ENCODE results near the gene HTRA1.

Gene HTRA1

GRCh38 chr10:122461367-122461728 is at the start of gene HTRA1:
Gene HTRA1, plus strand, starts transcription at chr10:122461553. Its CDS starts 100 bp downstream, at chr10:122461653.
- DNase-seq (ENCODE audit: low read depth in 2 of 2, low spot score in 1 of 2) = no peak

DNA sequence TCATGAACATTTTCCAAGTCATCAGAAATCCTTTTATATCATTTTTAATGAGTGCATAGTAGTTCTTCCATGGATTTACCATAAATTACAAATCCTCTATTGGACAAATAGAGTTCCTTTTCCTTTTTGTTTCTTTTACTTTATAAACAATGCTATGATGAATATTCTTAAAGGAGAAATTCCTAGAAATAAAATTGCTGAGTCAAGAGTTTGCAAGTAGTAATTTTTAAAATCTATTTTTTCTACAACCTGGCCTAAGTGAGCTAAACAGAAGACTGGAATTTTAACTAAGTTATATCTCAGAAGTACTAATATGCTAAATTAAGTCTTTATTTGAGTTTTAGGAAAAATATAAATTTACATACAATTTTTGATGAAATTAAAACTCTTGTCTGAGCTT is 48.0 kb upstream of the HTRA1 start:
- DNase-seq (ENCODE audit: low read depth in 2 of 2, low spot score in 1 of 2) = no peak

- no peak for DNase-seq (ENCODE audit: low read depth in 2 of 2, low spot score in 1 of 2)
Measured at GRCh38 chr10:122417667-122418066, 43.7 kb upstream of the HTRA1 start.

DNA sequence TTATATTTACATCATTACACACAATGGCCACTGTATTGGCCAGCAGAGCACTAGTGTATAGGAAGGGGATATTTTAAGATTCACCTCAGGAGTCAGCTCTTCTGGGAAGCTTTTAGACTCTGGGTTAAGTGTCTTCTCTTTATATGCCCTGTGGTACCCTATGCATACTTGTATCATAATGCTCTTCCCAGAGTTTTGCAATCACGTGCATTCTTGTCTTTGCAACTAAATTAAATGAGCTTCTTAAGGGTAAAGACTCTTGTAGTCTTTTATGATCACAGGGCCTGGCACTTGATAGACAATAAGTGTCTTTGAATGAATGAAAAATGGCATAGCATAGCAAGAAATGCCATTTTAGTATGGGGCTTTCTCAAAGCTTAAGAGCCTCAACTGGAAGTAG is 42.3 kb upstream of the HTRA1 start:
- DNase-seq (ENCODE audit: low read depth in 2 of 2, low spot score in 1 of 2) = no peak

GRCh38 chr10:122419876-122420623 is 41.3 kb upstream of the HTRA1 start:
- DNase-seq (ENCODE audit: low read depth in 2 of 2, low spot score in 1 of 2) = no peak

GRCh38 chr10:122420624-122421007 is 40.7 kb upstream of the HTRA1 start:
- no peak for DNase-seq (ENCODE audit: low read depth in 2 of 2, low spot score in 1 of 2)

- no peak for DNase-seq (ENCODE audit: low read depth in 2 of 2, low spot score in 1 of 2)
Measured at GRCh38 chr10:122421054-122421625, 40.2 kb upstream of the HTRA1 start.

DNA sequence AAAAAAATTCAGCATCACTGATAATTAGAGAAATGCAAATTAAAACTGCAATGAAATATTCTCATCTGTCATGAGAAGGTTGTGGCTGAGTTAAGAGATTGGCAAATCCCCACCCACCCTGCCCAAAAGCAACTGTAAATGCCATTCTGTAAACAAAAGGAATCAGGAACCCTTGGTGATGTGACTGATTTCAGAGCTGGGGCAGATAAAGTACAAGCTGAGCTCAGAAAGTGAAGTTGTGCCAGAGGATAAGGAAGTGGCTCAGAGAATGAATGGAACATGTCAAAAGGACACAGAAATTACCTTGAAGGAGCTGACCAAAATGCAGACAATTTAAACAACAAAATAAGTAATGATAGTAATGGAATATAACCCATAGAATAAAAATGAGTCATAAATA is 39.6 kb upstream of the HTRA1 start:
- DNase-seq (ENCODE audit: low read depth in 2 of 2, low spot score in 1 of 2) = no peak

DNA sequence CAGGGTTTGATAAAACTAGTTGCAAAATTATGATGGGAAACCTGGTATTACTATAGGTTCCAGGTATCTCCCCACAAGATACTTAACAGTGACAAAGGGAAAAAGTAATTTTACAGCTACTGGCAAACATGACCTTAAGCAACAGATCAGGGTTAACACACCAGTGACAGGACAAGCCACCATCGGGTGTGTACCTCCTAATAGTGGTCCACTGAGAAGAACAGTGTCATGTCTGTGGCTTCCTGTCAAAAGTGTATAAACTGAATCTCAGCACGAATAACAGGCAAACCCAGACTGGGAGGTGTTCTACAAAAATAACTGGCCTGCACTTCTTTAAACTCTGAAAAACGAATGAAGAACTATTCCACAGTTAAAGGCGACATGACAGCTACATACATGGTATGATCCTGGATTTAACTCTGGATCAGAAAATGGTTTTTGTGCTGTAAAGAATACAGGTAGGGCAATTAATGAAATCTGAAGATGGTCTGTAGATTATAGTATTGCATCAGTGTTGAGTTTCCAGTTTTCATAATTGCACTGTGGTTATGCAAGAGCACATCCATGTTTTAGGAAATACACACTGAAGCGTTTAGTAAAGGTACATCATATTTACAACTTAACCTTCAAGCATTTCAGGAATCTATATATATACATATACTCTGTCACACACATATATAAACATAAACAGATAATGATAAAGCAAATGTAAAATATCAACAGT is 38.9 kb upstream of the HTRA1 start:
- DNase-seq (ENCODE audit: low read depth in 2 of 2, low spot score in 1 of 2) = peak; percentile 7 to 11

DNA sequence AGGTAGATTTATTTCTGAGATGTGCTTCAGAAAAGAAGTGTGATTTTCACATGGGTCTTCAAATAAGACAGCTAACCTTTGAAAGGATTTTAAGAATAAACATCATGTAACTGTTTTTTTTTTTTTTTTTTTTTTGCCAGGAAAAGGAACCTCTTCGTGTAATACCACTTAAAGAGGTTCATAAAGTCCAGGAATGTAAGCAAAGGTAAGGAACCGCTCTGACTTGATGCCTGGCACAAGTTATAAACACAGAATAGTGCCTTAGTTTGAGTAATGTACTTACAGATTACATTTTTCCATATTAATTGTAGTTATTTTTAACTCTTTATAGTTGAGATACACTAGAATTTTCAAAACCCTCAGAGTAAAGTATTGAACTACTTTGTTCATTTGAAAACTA is 37.3 kb upstream of the HTRA1 start:
- no peak for DNase-seq (ENCODE audit: low read depth in 2 of 2, low spot score in 1 of 2)

DNA sequence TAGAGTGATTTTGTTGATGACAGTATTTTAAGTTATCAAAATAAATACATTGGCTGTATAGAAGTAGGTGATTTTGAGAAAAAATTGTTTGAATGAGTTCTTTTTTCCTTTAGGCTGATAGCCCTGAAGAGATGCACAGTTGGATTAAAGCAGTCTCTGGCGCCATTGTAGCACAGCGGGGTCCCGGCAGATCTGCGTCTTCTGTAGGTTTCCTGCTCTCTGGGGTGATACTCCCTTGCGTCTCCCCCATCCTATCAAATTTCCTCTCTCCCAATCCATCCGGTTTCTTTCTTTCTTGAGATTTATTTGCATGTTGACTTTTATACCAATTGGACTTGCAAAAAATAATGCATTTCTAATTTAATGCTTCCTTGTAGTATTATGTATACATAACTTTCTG is 34.5 kb upstream of the HTRA1 start:
- DNase-seq (ENCODE audit: low read depth in 2 of 2, low spot score in 1 of 2) = no peak

DNA sequence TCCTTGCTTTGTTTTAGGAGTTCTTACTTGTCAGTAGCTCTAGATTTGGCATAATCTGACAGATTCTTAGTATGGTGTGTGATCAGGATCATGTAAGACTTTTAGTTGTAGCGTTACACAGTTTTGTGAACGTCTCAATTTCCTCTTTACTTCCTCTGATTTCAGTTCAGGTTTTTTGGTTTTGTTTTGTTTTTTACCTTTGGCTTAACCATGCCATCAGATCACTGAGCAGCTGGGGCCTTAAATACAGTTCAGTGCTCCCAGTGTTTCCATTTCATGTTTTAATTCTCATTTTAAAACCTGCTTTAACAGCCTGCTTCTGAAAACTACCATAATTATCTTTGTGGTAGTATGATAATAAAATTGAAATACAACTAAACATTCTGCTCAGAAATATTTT is 34.1 kb upstream of the HTRA1 start:
- no peak for DNase-seq (ENCODE audit: low read depth in 2 of 2, low spot score in 1 of 2)

DNA sequence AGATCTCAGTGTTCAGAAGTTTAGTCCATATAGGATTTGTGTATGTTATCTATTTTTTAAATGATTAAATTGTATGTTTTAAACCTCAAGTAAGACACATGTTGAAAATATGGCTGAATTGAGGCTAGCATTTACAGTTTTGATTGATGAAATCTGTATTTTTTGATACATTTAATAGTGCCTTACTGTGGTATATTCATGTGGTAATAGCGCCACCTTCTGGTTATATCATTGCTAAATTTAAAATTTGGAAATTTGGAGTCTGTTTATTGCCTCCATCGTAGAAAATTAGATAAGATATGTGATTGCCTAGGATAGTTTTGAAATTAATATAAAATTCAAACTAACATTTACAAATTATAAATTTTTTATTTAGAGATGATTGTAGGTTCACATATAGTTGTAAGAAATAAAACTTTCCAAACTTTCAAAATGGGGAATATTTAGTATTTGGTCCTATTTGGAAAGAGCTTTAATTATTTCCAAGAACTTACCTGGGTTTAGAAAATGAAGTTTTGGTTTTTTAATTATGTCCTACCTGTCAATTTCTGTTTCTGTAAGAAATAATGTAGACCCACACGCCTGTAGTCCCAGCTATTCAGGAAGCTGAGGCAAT is 26.0 kb upstream of the HTRA1 start:
- no peak for DNase-seq (ENCODE audit: low read depth in 2 of 2, low spot score in 1 of 2)

DNA sequence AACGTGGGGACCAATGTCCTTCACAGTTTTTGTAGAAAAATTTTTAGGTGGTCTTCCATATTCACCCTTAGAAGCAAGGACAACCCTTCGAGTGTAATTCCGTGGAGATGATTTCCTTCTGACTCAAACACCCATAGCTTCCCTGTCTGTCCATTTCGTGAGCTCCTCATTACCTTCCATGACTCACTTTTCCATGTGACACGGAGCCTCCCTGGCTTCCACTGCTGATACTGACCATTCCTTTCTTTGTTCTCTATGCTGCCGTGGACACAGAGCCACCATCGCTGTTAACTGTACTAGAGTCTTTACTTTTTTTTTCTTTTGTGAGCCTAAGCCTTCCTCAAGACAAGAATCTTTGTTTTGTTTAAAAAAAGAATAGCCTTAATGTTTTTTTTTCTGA is 19.4 kb upstream of the HTRA1 start:
- no peak for DNase-seq (ENCODE audit: low read depth in 2 of 2, low spot score in 1 of 2)

DNA sequence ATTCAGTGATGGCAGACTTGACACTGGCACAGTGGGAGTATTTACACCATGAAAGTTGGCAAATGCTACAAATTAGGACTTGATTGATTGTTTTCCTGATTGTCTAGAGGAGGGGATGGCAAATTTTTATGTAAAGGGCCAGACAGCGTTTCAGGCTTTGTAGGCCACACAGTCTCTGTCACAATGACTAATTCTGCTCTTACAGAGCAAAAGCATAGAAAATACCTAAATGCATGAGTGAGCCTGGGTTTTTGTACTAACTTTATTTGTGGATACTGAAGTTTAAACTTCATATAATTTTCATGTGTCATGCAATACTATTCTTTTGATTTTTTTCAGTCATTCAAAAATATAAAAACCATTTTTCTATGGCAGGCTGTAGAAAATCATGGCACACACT is 15.9 kb upstream of the HTRA1 start:
- no peak for DNase-seq (ENCODE audit: low read depth in 2 of 2, low spot score in 1 of 2)

DNA sequence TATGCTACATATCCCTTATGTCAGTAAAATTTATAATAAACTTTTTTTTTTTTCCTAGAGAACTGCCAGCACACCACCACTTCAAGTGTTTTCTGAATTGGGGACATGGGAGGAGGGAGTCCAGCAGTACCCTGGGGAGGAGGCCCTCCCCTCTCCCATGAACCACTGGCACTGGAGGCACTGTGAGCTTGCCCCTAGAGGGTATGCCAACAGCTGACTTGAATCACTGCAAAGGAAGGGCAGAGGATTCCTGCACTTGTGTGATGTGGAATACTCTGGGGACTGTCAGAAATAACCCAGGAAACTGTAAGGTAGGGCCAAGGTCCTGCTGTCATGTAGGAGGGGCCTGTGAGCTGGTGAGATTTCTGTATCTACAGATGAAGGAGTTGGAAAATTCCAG is 15.4 kb upstream of the HTRA1 start:
- no peak for DNase-seq (ENCODE audit: low read depth in 2 of 2, low spot score in 1 of 2)

GRCh38 chr10:122446668-122447423 is 14.5 kb upstream of the HTRA1 start:
- DNase-seq (ENCODE audit: low read depth in 2 of 2, low spot score in 1 of 2) = no peak

GRCh38 chr10:122448600-122448999 is 12.8 kb upstream of the HTRA1 start:
- no peak for DNase-seq (ENCODE audit: low read depth in 2 of 2, low spot score in 1 of 2)

GRCh38 chr10:122449153-122449552 is 12.2 kb upstream of the HTRA1 start:
- no peak for DNase-seq (ENCODE audit: low read depth in 2 of 2, low spot score in 1 of 2)

GRCh38 chr10:122450353-122450990 is 10.9 kb upstream of the HTRA1 start:
- DNase-seq (ENCODE audit: low read depth in 2 of 2, low spot score in 1 of 2) = no peak

GRCh38 chr10:122454071-122454470 is 7.3 kb upstream of the HTRA1 start:
- DNase-seq (ENCODE audit: low read depth in 2 of 2, low spot score in 1 of 2) = no peak

Data from stimulated activated CD8-positive, alpha-beta memory T cell treated with anti-CD3 and anti-CD28 coated beads, Interleukin-4, amount 100 ng/mL, for 1 hour (primary cell).